ENCODE measurements around the gene STAC2.

DNA sequence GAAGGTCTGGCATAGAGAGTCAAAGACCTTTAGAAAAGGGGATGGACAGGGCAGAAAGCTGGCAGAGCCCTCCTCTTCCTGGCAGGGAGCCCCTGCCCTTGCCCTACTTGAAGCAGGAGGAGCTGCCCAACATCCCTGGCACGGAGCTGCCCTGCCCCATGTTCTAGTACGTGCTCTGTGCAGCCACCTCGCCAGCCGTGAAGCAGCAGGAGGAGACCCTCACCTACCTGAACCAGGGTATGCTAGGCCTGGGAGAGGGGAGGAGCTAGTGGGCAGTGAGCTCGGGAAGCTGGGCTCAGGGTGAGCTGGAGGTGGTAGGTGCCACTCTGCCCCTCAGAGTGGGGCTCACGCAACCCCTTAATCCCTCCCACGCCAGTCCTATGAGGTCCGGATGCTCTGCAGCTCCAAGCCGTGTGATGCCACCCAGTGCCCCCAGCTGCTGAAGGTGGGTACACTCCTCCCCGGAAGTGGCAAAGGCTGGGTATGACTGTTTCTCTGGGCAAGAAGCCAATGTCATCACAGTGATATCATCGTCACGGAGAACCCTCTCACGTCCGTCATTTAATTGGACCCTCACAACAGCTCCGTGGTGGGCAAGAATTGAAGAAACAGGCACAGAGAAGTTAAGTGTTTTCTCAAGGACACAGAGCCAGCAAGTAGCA is 12.7 kb upstream of the STAC2 start:
- TF ChIP-seq, protein P1, sequence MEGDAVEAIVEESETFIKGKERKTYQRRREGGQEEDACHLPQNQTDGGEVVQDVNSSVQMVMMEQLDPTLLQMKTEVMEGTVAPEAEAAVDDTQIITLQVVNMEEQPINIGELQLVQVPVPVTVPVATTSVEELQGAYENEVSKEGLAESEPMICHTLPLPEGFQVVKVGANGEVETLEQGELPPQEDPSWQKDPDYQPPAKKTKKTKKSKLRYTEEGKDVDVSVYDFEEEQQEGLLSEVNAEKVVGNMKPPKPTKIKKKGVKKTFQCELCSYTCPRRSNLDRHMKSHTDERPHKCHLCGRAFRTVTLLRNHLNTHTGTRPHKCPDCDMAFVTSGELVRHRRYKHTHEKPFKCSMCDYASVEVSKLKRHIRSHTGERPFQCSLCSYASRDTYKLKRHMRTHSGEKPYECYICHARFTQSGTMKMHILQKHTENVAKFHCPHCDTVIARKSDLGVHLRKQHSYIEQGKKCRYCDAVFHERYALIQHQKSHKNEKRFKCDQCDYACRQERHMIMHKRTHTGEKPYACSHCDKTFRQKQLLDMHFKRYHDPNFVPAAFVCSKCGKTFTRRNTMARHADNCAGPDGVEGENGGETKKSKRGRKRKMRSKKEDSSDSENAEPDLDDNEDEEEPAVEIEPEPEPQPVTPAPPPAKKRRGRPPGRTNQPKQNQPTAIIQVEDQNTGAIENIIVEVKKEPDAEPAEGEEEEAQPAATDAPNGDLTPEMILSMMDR (conservative IDR thresholded peaks at IDR 0.05) = no peak
- no peak for TF ChIP-seq EZH2 (IDR thresholded peaks at IDR 0.05; ENCODE audit: low read depth)

Data from PC-9 (cell line).